ENCODE data around the gene TNFAIP8L1. TPM values are rescaled to one million over a fixed set of nuclear protein-coding genes. Genes with fewer than 3 reads are reported as not detected.

TNFAIP8L1 gene
- total RNA-seq, 1 experiment from 2014 or later: 8.3 TPM

DNA sequence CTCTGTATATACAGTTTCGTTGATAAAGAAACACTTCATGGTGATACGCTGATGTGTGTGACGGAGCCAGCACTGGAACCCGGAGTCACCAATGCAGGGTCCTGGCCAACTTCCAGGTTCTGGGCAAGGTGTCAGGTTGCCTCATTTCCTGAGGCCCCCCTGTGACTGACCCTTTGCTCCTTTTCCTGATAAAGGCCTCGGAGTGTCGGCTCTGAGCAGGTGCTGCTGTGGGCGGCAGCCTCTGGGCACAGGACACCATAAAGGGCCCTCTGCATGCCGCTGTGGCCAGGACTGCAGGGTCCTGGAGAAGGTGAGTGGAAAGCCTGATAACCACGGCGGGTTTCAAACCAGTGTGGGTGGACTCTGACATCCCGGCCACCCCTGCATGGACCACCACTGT, 48.1 kb downstream of the TNFAIP8L1 start:
- CTCF ChIA-PET: no interaction called here
- H4K20me1 ChIP-seq (ENCODE audit: low read length): no peaks in the 10 kb centered on the region
- intact Hi-C loops (cut with micrococcal nuclease): no loop called here

DNA sequence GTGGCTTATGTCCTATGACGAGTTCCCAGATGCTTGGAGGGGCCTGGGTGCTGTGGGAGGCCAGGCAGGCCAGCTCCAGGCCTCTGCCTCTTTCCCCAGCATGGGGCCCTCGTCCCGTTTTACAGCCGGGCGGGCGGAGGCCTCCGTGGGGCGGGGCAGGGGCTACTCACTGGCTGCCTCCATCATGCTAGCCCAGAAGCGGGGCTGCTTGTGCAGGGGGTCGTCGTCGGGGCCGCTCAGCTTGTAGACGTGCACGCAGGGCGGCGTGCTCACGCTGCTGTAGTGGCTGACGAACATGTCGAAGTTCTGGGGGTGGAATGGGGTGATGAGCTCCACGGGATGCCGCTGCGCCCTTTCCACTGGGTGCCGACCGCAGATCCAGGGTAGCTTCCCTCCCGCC, 49.3 kb downstream of the TNFAIP8L1 start:
- POLR2A ChIA-PET (ENCODE audit: unreplicated experiment): no interaction called here
- intact Hi-C loops (cut with micrococcal nuclease): no loop called here
- Histone ChIP-seq H4K20me1 (ENCODE audit: low read length) (no peaks in the 10 kb centered on the region), H3K36me3 (ENCODE audit: low read depth, low read length) (peaks cover 59% of the 10 kb centered on the region; the same call in 1 of the 2 replicates), H3K4me3 (ENCODE audit: low read length) (no peak overlapping the region), H3K9me2 (replicated peaks; ENCODE audit: low read length) (no peaks in the 10 kb centered on the region), H3F3A (ENCODE audit: low read length, unreplicated experiment) (no peaks in the 10 kb centered on the region), H3K27ac (ENCODE audit: low read length) (no peak overlapping the region), H3K9ac (ENCODE audit: low read length) (no peak overlapping the region), H2AFZ (ENCODE audit: low read length) (no peak overlapping the region), H3K4me1 (ENCODE audit: insufficient read depth, low read length) (peaks cover 4% of the 10 kb centered on the region), H3K9me3 (ENCODE audit: low read length) (no peaks in the 10 kb centered on the region), H3K4me2 (ENCODE audit: low read length) (no peak overlapping the region), H3K79me2 (ENCODE audit: low read length) (no peaks in the 10 kb centered on the region), H3K27me3 (ENCODE audit: low read length) (no peaks in the 10 kb centered on the region)
- no TSS peak for BruUV-seq (replicated peaks)
- CTCF ChIA-PET: no interaction called here
- ATAC-seq: no peak
- TF ChIP-seq, protein P1, sequence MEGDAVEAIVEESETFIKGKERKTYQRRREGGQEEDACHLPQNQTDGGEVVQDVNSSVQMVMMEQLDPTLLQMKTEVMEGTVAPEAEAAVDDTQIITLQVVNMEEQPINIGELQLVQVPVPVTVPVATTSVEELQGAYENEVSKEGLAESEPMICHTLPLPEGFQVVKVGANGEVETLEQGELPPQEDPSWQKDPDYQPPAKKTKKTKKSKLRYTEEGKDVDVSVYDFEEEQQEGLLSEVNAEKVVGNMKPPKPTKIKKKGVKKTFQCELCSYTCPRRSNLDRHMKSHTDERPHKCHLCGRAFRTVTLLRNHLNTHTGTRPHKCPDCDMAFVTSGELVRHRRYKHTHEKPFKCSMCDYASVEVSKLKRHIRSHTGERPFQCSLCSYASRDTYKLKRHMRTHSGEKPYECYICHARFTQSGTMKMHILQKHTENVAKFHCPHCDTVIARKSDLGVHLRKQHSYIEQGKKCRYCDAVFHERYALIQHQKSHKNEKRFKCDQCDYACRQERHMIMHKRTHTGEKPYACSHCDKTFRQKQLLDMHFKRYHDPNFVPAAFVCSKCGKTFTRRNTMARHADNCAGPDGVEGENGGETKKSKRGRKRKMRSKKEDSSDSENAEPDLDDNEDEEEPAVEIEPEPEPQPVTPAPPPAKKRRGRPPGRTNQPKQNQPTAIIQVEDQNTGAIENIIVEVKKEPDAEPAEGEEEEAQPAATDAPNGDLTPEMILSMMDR (conservative IDR thresholded peaks at IDR 0.05; ENCODE audit: low read depth, low read length): no peak
- no peak for TF ChIP-seq EZH2phosphoT487 (IDR thresholded peaks at IDR 0.05; ENCODE audit: borderline replicate concordance, low read length)
- no peak for TF ChIP-seq EZH2 (IDR thresholded peaks at IDR 0.05; ENCODE audit: low read length, unreplicated experiment)
- DNase-seq: no peak

More for the DNA sequence above, 48.1 kb downstream of the TNFAIP8L1 start:
- H3K9me2 ChIP-seq (replicated peaks; ENCODE audit: low read length): no peaks in the 10 kb centered on the region
- no peak overlapping the region for H3K4me2 ChIP-seq (ENCODE audit: low read length)
- DNase-seq (no peak), ATAC-seq (no peak)
- no peaks in the 10 kb centered on the region for H3K27me3 ChIP-seq (ENCODE audit: low read length)
- H3F3A ChIP-seq (ENCODE audit: low read length, unreplicated experiment): no peaks in the 10 kb centered on the region
- no peak overlapping the region for H3K4me3 ChIP-seq (ENCODE audit: low read length)
- H3K36me3 ChIP-seq (ENCODE audit: low read depth, low read length): peaks cover 54% of the 10 kb centered on the region; the same call in 1 of the 2 replicates
- no peaks in the 10 kb centered on the region for H3K4me1 ChIP-seq (ENCODE audit: insufficient read depth, low read length)
- H3K9ac ChIP-seq (ENCODE audit: low read length): no peak overlapping the region
- no peak for TF ChIP-seq EZH2phosphoT487 (IDR thresholded peaks at IDR 0.05; ENCODE audit: borderline replicate concordance, low read length)
- no peak for TF ChIP-seq EZH2 (IDR thresholded peaks at IDR 0.05; ENCODE audit: low read length, unreplicated experiment)
- TF ChIP-seq, protein P1 (conservative IDR thresholded peaks at IDR 0.05; ENCODE audit: low read depth, low read length): no peak
- H3K27ac ChIP-seq (ENCODE audit: low read length): no peak overlapping the region
- no peaks in the 10 kb centered on the region for H3K79me2 ChIP-seq (ENCODE audit: low read length)
- no TSS peak for BruUV-seq (replicated peaks)
- POLR2A ChIA-PET (ENCODE audit: unreplicated experiment): no interaction called here
- H3K9me3 ChIP-seq (ENCODE audit: low read length): no peaks in the 10 kb centered on the region
- H2AFZ ChIP-seq (ENCODE audit: low read length): no peak overlapping the region

DNA sequence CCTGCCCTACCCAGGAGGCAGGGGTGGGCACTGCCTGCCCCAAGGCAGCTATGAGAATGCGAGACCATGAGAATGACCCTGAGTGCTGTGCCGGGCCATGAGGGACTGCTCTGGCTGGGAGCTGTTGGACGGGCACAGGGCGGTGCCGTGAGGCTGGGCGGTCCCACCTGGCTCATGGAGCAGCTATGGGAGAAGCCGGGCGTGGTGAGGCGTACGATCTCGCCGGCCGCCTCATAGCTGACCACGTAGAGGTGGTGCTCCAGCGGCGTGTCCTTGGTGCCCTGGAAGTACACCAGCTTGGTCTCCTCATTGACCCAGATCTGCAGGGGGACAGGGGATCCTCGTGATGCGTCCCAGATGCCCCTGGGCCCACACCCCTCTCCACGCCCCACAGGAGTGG, 50.1 kb downstream of the TNFAIP8L1 start:
- Histone ChIP-seq H3K27me3 (ENCODE audit: low read length) (no peaks in the 10 kb centered on the region), H3K79me2 (ENCODE audit: low read length) (no peaks in the 10 kb centered on the region), H3K4me3 (ENCODE audit: low read length) (no peak overlapping the region), H3K4me2 (ENCODE audit: low read length) (no peak overlapping the region), H3K4me1 (ENCODE audit: insufficient read depth, low read length) (peaks cover 11% of the 10 kb centered on the region), H3K9me2 (replicated peaks; ENCODE audit: low read length) (no peaks in the 10 kb centered on the region), H2AFZ (ENCODE audit: low read length) (no peak overlapping the region), H4K20me1 (ENCODE audit: low read length) (no peaks in the 10 kb centered on the region), H3K36me3 (ENCODE audit: low read depth, low read length) (peaks cover 54% of the 10 kb centered on the region; the same call in 1 of the 2 replicates), H3K27ac (ENCODE audit: low read length) (no peak overlapping the region), H3K9me3 (ENCODE audit: low read length) (no peaks in the 10 kb centered on the region), H3K9ac (ENCODE audit: low read length) (no peak overlapping the region), H3F3A (ENCODE audit: low read length, unreplicated experiment) (peaks cover 6% of the 10 kb centered on the region)
- BruUV-seq (replicated peaks): no TSS peak
- ATAC-seq (no peak), DNase-seq (no peak)
- intact Hi-C loops (cut with micrococcal nuclease): no loop called here
- ChIA-PET POLR2A (ENCODE audit: unreplicated experiment) (no interaction called here), CTCF (no interaction called here)
- TF ChIP-seq EZH2phosphoT487 (IDR thresholded peaks at IDR 0.05; ENCODE audit: borderline replicate concordance, low read length) (no peak), EZH2 (IDR thresholded peaks at IDR 0.05; ENCODE audit: low read length, unreplicated experiment) (no peak)
- TF ChIP-seq, protein P1 (conservative IDR thresholded peaks at IDR 0.05; ENCODE audit: low read depth, low read length): no peak

All from PC-3 (cell line).